Measurements from ENCODE around the gene MAP2K7.
A peak's percentile ranks its signal among the peaks of the same experiment; 100 is the strongest.
"Not testable (repeated sequence)": the region's sequence is repeated elsewhere in the genome, so short reads cannot be mapped to it uniquely, and the experiment has no call there.

The MAP2K7 gene

DNA sequence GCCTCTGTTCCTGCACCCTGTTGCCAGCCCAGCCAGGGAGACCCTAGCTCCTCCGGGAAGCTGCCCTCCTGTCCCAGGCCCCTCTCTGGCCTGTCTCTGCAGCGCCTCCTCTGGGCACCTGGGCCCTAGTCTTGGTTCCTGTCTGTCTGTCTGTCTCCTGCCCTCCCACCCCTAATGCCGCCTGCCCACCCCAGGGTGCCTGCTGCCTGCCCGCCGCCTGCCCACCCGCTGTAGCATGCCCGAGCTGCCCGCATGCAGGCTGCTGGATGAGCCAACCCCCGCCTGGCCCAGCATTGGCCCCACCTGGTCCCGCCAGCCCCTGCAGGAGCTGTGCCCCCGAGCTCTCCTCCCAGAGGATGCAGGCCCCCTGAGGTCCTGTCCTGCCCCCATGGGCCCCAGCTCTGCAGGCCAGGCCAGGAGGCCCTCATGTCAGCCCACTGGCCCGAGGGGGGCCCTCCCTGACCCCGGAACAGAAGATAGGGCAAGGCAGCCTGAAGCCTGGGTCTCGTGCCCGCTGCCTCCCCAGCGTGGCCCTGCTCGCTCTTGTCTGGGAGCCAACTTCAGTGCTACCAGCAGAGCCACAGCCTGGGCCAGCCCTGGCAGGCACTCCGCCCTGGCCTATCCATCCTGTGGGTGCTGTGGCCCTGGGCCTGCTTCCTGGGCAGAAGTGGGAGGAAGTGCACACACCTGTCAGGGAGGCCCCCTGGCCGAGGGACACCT is 5.2 kb downstream of the MAP2K7 start:
- no peak for DNase-seq (ENCODE audit: low spot score)

GRCh38 chr19:7909471-7910067 is 5.9 kb downstream of the MAP2K7 start:
- DNase-seq (ENCODE audit: low spot score): no peak

GRCh38 chr19:7910321-7911161 is 6.9 kb downstream of the MAP2K7 start:
- DNase-seq (ENCODE audit: low spot score): no peak

- DNase-seq (ENCODE audit: low spot score): no peak
Measured at GRCh38 chr19:7911508-7912143, 7.9 kb downstream of the MAP2K7 start.

- DNase-seq (ENCODE audit: low spot score): no peak
Measured at GRCh38 chr19:7912144-7912696, 8.5 kb downstream of the MAP2K7 start.

GRCh38 chr19:7912697-7913564 is 9.3 kb downstream of the MAP2K7 start:
- DNase-seq (ENCODE audit: low spot score): no peak

DNA sequence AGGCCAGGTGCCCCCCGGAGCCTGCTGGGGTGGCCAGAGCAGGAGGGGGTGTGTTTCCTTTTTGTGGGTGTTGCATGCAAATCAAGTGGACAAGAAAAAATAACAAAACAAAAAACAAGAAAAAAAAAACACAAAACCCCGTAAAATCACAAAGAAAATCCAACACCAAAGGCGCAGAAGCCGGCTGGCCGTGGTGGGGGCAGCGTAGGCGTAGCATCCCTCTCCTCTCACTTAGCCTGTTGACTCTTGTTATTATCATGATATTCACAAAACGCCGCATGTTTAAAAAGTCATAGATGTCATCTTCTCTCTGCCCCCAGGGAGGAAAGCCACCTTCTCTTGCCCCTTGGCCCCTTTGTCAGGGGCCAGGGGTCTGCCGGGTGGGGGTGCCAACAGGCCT is 10.0 kb downstream of the MAP2K7 start:
- DNase-seq (ENCODE audit: low spot score): no peak

DNA sequence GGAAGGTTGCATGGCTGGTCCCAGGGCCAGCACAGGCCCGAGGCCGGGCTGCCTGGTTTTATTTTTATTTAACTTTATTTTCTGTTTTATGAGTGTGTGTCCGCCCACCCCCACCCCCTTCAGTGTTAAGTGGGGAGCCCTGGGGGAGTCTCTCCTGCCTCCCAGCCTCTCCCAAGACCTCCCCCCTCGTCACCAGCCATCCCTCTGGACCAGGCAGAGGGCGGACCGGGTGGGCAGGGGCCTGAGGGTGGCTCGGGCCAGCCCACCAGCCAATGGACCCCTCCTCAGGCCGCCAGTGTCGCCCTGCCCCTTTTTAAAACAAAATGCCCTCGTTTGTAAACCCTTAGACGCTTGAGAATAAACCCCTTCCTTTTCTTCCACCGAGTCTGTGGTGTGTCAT is 10.4 kb downstream of the MAP2K7 start:
- no peak for DNase-seq (ENCODE audit: low spot score)

- no peak for DNase-seq (ENCODE audit: low spot score)
Measured at GRCh38 chr19:7914598-7915045, 10.9 kb downstream of the MAP2K7 start, which contains the start of gene TGFBR3L. Gene TGFBR3L, plus strand, starts transcription at chr19:7914830.

- DNase-seq (ENCODE audit: low spot score): no peak
Measured at GRCh38 chr19:7915250-7916102, 11.8 kb downstream of the MAP2K7 start.

- peak; percentile 33 for DNase-seq (ENCODE audit: low spot score)
Measured at GRCh38 chr19:7916103-7916954, 12.7 kb downstream of the MAP2K7 start.

- no peak for DNase-seq (ENCODE audit: low spot score)
Measured at GRCh38 chr19:7916955-7917266, 13.2 kb downstream of the MAP2K7 start.

DNA sequence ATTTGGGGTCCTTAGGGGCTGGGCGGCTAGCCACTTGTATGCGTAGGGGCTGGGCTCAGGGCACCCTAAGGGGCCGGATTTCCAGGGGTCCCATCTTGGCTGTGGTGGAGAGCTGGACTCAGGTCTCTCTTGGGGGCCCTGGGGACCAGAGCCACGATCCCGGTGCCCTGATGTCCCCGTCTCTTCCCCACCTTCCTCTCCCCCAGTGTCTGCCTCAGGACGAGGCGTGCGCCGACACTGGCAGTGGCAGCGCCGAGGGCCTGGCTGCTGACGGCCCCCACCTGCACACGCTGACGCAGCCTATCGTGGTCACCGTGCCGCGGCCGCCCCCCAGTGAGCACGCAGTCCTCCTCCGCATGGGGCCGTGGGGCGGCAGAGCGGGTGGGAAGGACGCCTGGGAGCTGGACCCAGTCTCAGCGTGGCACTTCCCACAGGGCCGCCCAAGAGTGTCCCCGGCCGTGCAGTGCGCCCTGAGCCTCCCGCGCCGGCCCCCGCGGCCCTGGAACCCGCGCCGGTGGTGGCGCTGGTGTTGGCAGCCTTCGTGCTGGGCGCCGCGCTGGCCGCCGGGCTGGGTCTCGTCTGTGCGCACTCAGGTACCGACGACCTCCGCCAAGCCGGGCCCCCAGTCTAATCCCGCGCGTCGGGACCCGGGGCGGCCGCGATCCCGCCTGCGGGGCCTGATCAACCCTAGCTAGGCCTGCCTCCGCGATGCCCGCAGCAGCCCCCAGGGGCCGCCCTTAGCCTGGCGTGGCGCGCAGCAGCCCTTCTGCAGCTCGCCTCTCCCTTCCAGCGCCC is 13.8 kb downstream of the MAP2K7 start:
- DNase-seq (ENCODE audit: low spot score): peak; percentile 54

- not testable (repeated sequence) for DNase-seq (ENCODE audit: low spot score)
Measured at GRCh38 chr19:7918062-7918614, 14.5 kb downstream of the MAP2K7 start.

GRCh38 chr19:7918615-7919421 is 15.1 kb downstream of the MAP2K7 start:
- no peak for DNase-seq (ENCODE audit: low spot score)

DNA sequence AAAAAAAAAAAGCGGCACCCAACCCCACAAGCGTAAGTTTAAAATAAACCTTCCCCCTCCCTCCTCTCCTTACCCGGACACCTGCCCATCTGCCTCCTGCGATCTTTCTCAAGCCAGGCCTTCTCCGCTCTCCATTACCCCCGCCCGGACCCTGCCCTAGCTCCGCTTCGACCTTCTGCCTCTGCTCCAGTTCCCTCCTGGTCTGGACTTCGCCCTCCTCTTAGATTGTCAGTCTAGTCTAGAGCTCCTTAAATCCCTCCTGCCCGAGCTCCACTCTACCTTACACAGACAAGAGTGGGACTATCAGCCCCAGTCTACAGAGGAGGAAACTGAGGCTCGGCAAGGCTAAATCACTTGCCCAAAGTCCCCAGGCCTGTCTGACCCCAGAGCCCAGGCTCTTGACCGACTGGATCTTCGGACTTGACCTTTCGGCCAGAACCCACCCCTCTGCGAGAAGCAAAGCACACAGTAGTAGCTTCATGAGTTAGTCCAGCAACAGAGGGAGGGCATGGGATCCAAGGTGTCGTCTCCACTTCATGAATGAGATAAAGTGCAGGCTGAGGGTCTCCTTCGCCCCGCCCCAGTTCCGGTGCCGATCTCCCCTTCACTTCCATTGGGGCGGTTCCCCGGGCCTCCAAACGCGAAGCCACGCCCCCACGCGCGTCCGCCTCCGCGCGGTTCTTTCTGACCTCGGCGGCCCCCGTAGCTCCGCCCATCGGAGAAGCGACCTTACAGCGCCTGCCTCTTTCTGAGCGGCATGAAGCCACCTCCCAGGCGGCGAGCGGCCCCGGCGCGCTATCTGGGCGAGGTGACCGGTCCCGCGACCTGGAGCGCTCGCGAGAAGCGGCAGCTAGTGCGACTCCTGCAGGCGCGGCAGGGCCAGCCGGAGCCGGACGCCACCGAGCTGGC is 16.2 kb downstream of the MAP2K7 start, which contains the start of gene SNAPC2:
Gene SNAPC2, plus strand, starts transcription at position 729 of the 909 bp plus-strand sequence. Its CDS starts 29 bp downstream, at position 758.
- DNase-seq (ENCODE audit: low spot score): peak; percentile 97
